HG02623 (cell line): Measurements from ENCODE around the gene GRIA1.

Source experiments
- ATAC-seq: cut with Tn5 transposase; IDR thresholded peaks from one replicate; pipeline ENCODE4 v1.9.1; 2021; ENCODE audit warnings: moderate library complexity; ENCODE audit not compliant: unreplicated experiment

GRIA1 gene

GRCh38 chr5:153543959-153544470, 53.5 kb downstream of the GRIA1 start:
- ATAC-seq = no peak

GRCh38 chr5:153544706-153545105, 54.2 kb downstream of the GRIA1 start:
- no peak for ATAC-seq

GRCh38 chr5:153546566-153546965, 56.1 kb downstream of the GRIA1 start:
- ATAC-seq = no peak

GRCh38 chr5:153551537-153552079, 61.1 kb downstream of the GRIA1 start:
- no peak for ATAC-seq

DNA sequence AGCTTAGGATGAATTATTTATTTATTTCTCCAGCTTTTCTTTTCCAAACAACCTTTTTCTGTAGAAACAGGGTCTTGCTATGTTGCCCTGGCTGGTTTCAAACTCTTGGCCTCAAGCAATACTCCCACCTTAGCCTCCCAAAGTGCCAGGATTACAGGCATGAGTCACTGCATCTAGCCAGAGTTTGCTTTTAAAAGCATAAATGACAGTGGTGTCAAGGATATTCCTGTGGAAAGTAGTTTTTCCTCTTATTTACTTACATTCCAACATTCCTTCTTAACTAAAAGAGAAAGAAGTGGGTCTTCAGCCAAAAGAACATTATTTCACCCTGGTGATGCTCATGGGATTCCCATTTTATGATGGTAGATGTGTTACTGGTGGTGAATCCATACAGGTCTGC, 62.4 kb downstream of the GRIA1 start:
- ATAC-seq = no peak

DNA sequence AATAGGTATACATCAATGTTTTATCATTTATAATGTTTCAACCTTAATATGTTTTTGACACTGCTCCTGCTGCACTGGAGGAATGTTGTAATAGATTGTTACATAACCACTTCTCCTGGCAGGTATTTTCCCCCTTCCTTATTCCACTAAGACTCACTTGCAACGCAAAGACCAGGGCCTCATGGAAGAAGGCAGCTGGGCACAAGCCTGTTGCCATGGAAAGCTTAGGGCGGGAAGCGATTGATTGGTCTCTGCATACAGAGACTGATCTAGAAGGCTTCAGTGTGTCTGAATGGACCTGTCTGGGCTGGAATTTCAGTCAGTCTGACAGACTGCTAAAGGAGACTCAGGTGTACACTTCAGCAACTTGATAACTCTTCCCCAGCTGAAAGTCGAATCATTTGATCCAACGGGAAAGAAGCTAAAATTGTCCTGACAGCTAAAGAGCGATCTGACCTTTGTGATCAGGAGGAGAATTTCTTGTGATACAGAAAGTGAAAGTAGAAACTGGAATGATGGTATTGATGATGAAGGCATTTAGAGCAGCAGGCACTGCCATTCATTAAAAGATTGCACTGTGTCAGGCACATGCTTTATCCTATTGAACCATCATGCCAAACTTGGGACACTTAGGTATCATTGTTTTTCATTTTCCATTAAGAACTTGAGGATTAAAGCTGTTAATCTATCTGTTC, 65.1 kb downstream of the GRIA1 start:
- no peak for ATAC-seq

- ATAC-seq = no peak
Measured at GRCh38 chr5:153558957-153559356, 68.5 kb downstream of the GRIA1 start.

GRCh38 chr5:153559926-153560325, 69.5 kb downstream of the GRIA1 start:
- ATAC-seq = no peak

- ATAC-seq = no peak
Measured at GRCh38 chr5:153562189-153562588, 71.7 kb downstream of the GRIA1 start.

DNA sequence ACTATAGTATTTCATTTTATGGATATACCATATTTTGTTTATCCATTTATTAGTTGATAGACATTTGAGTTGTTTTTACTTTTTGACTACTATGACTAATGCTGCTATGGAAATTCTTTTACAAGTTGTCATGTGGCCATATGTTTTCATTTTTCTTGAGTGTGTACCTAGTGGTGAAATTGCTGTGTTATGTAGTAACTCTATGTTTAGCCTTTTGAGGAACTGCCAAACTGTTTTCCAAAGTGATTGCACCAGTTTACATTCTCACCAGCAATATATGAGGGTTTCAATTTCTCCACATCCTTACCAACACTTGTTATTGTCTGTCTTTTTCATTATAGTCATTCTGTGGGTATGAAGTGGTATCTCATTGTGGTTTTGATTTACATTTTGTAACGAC, 75.4 kb downstream of the GRIA1 start:
- ATAC-seq = no peak

DNA sequence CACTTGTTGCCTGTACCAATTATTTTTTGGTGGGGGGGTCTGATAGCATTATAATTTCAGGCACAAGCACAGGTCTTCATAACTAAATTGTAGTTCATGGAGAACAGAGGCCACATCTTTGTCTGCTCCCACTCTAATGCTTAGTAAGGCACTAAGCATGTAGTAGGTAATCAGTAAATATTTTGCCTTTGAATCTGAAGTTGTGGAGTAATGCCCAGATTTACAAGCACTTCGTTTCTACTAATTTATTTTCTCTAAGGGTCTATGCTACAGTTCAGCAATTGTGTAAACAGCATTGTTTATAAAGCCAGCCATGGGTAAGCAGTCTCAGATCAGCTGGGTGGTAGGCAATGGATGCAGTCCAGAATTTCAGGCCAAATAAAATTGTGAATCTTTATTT, 78.6 kb downstream of the GRIA1 start:
- ATAC-seq = no peak

GRCh38 chr5:153571162-153571561, 80.7 kb downstream of the GRIA1 start:
- ATAC-seq = no peak

DNA sequence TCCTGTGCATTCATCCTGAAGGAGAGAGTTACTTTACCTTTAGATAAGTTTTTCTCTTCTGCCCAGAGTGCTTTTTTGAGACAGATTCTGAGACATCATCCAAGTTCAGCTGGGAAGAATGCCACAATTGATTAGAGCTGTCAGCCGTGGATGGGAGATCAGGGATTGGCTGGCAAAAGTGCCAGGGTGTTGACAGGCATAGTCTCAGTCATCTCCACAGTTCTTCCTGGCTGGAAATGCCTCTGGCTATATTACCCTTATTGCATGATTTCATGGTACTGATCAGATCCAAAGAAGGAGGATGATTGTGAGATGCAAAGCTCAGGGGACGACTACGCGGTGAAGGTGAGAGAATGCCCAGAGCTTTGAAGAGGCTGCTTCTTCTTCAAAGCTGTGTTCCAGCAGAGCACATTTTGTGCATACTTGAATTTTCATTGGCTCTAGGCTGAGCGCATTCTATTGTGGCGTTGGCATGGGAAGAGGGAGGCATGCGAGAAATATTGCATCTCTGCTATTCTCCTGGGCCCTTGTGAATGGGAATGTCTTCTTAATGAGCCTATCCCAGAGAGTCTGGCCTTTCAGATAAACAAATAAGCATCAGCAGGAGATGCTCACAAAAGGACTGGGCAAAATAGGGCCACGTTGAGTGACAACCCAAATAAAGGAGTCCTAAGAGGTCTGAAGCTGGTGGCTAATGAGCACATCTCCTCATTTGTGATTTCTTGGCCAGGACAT, 82.1 kb downstream of the GRIA1 start:
- ATAC-seq = no peak

DNA sequence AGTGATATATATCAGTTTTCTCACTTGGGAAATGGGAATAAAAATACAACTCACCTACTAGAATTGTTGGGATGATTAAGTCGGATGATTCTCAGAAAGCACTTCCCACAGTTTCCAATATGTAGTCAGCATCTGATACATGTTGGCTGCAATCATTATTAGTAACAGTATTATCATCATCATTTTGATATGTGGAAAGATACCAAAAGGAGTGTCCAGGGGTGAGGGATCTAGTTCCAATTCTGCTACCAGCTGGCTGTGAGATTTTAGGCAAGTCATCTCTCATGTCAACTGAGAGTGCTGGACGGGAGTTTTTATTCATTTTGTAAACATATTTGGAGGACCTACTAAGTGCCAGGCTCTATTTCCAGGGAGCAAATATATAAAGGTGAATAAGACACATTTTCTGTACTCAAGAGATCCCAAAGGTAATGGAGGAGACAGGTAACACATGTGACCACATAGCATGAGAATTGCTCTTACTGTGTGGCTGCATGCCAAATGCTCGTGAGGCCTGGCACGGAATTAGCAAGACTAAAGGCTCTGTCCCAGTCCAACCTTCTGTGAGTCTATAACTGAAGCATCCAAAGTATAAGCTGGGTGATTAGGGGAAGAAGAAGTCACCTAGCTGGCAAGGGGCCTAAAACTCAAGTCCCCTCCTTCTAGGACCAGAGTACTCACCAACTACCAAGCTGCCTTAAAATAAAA, 83.0 kb downstream of the GRIA1 start:
- no peak for ATAC-seq

DNA sequence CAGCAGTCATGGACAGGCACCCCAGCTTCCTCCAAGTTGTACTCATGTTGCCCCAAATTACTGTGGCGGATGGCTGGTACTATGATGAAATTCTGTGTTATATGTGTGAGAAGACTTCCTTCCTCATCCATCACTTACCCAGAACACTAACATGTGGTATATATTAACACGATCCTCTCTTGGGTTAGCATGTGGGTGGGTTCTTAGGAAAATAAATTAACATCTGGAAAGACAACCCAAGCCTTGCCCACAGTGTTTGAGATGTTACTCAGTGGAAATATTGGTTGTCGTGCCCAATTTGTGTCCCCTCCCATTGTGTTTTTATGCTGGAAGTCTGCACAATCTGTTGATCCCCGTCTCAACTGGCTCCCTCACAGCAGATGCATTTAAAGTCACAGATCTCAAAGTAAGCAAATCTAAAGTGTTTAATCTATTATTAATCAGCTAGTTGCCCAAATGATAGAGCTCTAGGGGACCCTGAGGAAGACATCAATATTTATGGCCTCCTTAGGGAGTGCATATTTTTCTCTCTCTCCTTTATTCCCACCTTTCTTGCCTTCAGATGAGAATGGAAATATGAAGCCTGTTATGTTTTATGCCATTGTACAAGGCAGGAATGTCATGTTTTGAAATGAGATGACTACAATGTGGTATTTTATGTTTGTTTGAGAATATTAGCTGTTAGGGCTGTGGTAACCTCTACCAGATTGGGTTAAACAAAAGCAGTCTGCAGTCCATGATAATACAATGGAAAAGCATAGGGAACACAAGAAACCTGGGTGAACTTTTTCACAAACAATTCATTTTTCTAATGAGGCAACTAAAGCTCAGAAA, 93.9 kb downstream of the GRIA1 start:
- no peak for ATAC-seq

GRCh38 chr5:153584960-153585359, 94.5 kb downstream of the GRIA1 start:
- ATAC-seq = no peak

DNA sequence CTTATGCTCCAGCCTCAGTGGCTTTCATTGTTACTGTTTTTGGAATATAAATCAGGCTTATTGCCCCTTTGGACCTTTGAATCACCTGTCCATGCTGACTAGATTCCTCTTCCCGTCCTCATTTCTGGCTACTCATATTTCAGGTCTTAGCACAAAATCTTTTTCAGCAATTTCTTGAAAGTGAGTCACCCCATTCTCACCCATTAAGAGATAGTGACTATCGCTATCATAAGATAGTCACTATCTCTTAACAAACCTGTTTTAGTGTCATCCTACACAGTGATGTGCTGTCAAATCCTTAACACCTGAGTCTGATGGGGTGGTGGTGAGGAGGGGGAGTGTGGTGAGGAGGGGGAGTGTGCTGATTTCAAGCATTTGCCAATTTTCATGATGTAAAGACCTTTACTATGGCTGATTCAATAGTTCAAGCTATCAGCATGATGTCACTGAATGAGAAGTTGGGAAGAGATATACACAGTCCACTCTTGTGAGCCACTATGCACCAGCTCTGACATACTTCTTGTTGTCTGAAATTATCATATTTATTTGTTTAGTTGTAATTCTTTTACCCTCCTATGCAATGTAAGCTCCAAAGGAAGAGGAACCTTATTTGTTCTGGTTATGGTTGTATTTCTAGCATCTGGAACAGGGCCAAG, 95.3 kb downstream of the GRIA1 start:
- ATAC-seq = no peak

- ATAC-seq = no peak
Measured at GRCh38 chr5:153592081-153592480, 101.6 kb downstream of the GRIA1 start.

GRCh38 chr5:153594785-153595184, 104.3 kb downstream of the GRIA1 start:
- ATAC-seq = no peak

DNA sequence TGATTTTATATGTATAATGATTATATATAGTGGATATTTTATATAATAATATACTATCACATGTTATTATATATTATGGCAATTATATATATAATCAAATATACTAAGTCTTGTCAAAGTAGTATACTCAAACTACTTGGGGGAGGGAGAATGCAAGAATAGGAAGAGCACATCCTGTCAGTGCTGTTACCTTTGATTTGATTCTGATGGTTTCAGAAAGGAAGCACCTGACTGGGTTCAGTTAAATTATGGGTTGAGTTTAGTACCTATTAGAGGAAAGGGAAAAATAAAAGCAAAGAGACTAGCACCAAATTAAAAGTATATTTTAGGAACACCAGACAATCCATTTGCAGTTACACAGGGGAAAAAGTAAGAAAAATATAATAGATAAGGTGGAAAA, 107.6 kb downstream of the GRIA1 start:
- ATAC-seq = no peak
